NCI-H187 (cell line): ENCODE measurements around the gene PANK3.
A peak's percentile ranks its signal among the peaks of the same experiment; 100 is the strongest.
"Not testable (repeated sequence)": the region's sequence is repeated elsewhere in the genome, so short reads cannot be mapped to it uniquely, and the experiment has no call there.

Experiments
- DNase-seq, 2 experiments: peaks; one replicate each; lab custom pipeline; 2025; lab: John Stamatoyannopoulos, UW

Gene PANK3

GRCh38 chr5:168592014-168592368 is 12.8 kb upstream of the PANK3 start:
- no peak for DNase-seq

GRCh38 chr5:168591302-168592013 is 12.3 kb upstream of the PANK3 start:
- no peak for DNase-seq

- DNase-seq: no peak
Observed at GRCh38 chr5:168590666-168591065, 11.5 kb upstream of the PANK3 start.

DNA sequence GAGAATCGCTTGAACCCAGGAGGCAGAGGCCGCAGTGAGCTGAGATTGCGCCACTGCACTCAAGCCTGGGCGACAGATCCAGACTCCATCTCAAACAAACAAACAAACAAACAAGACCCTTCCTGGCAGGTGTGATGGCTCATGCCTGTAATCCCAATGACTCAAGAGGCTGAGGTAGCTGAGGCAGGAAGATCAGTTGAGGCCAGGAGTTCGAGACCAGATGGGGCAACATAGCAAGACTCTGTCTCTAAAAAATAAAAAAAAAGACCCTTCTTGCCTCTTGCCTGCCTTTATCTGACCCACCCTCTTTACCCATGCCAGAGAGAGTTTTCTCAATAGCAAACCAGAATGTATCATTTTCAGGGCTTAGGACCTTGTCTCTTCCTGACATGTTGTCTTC is 8.8 kb upstream of the PANK3 start:
- no peak for DNase-seq

- DNase-seq: no peak
Observed at GRCh38 chr5:168585119-168585856, 6.1 kb upstream of the PANK3 start.

- no peak for DNase-seq
Observed at GRCh38 chr5:168583742-168584482, 4.7 kb upstream of the PANK3 start.

- not testable (repeated sequence) for DNase-seq
Observed at GRCh38 chr5:168580814-168581469, 1.8 kb upstream of the PANK3 start.

DNA sequence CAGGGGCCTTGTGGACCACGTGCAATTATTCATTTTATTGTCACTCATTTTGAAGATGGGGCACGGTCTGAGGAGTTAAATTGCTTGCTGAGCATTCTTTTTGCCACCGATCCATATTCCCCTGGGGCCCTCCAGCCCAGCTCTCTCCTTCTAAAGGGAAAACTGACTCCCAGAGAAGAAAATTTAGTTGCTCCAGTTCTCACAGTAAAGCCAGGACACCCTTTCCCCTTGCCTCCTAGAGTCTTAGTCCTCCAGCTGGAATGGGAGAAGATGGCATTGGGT is 1.0 kb upstream of the PANK3 start:
- DNase-seq: no peak

DNA sequence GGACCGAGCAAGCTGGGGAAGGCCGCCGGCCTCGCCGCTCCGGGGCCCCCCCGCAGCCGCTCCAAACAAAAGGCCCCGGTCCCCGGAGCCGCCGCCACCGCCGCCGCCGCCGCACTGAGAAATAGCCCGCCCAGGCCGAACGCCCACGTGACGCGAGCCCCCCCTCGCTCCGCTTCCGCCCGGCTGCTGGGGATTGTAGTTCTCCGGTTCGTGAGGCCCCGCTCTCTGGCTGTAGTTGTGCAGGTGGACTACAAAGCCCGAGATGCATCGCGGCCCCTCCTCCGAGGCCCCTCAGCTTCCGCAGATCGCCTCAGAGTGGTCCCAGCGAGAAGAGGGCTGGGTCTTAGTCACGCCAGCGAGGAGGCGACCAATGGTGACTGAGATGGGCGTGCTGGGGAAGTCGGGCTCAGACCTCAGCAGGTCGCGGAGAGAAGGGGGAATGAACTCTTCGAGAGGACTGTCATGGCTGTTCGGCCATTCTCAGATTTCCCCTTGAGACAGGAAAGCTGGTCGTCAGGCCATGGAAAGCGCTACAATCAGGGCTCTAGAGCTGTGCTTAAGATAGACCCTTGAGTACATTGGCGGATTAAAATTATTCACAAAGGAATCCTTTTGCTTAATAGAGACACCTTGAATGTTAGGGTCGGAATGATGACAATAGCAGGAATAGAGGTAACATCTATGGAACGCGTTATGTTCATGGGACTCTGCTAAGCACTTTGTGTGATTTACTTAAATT is 489 bp upstream of the PANK3 start:
- DNase-seq: peak; percentile 92 to 97

GRCh38 chr5:168578006-168578405 is 1.2 kb downstream of the PANK3 start:
- DNase-seq: no peak

DNA sequence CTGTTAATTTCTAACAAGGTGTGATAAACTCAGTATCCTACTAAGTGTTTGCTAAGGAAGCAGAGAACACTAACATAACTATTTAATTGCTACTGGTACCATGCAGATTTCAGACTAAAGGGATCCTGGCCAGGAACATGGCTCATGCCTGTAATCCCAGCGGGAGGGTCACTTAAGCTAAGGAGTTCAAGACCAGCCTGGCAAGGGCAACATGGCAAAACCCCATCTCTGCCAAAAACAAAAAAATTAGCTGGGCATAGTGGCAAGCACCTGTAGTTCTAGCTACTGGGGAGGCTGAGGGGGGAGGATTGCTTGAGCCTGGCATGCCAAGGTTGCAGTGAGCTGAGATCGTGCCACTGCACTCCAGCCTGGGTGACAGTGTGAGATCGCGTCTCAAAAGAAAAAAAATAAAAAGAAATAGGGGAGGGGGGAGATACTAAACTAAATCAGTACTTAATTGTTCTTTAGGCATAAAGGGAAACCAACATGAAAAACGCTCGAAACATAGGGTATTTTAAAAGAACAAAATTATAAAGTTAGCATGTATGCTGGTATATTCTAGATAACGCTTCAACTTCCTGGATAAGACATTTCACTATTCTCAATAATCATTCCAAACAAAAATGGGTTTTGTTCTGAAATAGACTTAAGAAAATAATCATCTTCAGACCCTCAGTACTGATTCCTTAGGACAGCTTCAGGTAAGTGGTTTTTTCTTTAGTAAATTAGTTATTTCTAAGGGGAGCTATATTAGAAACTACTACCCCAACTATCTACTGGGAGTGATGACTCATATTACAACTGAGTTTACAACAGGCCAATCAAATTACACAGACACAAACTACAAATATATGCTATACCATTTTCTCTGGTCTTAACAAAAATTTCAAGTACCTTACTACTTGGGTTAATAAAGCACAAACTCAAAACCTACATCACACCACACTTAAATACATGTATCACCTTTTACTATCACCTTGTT is 3.5 kb downstream of the PANK3 start:
- DNase-seq: no peak

GRCh38 chr5:168574156-168574555 is 5.0 kb downstream of the PANK3 start:
- not testable (repeated sequence) for DNase-seq

DNA sequence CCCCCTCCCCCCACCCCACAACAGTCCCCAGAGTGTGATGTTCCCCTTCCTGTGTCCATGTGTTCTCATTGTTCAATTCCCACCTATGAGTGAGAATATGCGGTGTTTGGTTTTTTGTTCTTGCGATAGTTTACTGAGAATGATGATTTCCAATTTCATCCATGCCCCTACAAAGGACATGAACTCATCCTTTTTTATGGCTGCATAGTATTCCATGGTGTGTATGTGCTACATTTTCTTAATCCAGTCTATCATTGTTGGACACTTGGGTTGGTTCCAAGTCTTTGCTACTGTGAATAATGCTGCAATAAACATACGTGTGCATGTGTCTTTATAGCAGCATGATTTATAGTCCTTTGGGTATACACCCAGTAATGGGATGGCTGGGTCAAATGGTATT is 5.5 kb downstream of the PANK3 start:
- DNase-seq: not testable (repeated sequence)

GRCh38 chr5:168570490-168571328 is 8.5 kb downstream of the PANK3 start:
- DNase-seq: no peak

DNA sequence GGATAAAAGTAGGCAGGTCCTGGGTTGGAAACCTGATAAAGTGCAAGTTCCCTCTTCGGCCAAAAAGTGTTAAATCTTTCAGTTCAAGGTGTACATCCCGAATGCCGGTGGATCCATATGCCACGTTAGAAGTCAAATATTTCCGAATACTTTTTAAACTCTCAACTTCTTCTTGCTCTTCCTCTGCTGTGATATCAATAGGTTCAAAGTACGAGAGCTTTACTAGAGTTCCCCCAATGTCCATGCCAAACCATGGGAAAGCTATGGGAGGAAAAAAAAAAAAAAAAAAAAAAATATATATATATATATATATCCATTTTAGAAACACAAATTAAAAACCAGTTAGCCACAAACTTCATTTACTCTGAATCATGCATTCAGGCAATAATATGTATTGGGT is 10.4 kb downstream of the PANK3 start:
- no peak for DNase-seq

DNA sequence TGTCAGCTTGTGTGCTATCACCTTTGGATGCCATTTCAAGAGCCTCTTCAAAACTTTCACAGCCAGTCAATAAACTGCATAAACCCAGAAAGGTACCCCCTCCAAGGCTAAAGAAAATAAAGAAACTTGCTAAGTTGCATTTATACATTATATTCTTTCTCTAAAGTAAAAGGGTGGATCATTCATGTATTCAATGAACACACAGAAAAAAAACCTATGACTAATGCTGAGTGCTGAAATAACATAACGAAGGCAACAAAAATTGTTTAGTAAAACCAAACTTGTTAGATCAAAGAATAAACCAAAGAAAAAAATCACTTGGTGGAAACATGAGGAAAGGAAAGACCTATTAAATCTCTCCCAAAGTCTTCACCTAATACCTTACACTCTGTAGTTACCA is 15.2 kb downstream of the PANK3 start:
- DNase-seq: no peak

DNA sequence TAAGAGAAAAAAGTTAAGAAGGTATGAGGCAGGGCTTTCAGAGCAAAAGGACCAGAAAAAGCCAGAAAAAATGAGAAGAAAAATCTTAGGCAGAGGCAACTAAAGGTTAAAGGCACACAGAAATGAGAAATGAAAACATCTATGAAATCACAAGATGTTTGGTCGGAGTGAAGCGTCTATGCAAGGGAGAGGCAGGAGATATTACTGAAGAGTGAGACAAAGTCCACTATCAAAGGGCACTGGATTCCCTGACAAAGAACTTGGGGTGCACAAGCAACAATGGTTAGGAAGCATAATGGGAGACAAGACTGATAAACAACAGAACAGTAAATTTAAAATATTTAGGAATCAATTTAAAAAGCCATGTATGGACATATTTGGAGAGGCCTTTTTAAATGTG is 16.9 kb downstream of the PANK3 start:
- no peak for DNase-seq

- no peak for DNase-seq
Observed at GRCh38 chr5:168557389-168557788, 21.8 kb downstream of the PANK3 start.

DNA sequence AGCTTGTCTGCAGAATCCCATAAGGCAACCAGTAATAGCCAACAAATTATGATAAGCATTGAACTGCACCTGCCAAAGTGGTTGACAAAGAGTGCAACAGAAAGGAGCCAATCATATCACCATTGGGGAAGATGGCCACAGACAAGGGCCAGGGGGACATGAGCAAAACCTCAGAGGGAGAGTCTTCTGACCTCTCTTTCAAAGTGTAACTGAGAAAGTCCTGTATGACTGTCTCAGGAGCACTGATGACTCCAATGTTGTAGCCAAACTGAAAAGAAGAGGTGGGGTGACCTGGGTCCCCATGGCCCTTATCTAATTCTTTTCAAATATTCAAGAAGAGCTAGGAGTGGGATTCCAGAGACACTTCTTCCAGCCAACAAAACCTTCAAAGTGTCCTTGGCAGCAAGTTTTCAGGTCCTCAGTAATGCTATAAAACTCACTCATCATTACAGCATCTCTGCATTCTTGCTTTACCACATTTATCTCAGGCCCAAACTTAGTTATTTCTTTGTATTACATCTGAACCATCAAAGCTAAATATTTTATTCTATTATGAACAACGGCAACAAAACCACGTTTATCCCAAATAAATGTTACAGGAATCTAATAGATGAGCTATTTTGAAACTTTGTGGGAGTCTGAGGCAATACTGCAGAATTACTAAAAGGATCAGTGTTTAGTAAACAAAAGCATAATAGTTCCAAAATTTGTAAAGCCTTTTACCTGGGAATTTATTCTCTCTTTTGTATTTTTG is 25.6 kb downstream of the PANK3 start:
- DNase-seq: no peak
